Type B pancreatic cell (in vitro differentiated cells): ENCODE results near the gene CFAP99. TPM values are rescaled to one million over a fixed set of nuclear protein-coding genes. Genes with fewer than 3 reads are reported as not detected.

ENCODE experiments used
- DNase-seq: peaks from one replicate; pipeline ENCODE4 v3.0.0; 2021; ENCODE audit warnings: mixed read lengths; ENCODE audit not compliant: unreplicated experiment; ENCODE audit errors: extremely low spot score
- H3K27ac Mint-ChIP-seq: 2 replicates; pipeline ENCODE4 v1.8.0; 2021; ENCODE audit warnings: mild to moderate bottlenecking, mixed read lengths
- H3K27me3 Mint-ChIP-seq: 2 replicates; pipeline ENCODE4 v1.8.0; 2021; ENCODE audit warnings: mixed read lengths
- H3K36me3 Mint-ChIP-seq: 2 replicates; pipeline ENCODE4 v1.8.0; 2021; ENCODE audit warnings: mixed read lengths
- H3K4me1 Mint-ChIP-seq: one replicate; pipeline ENCODE4 v1.8.0; 2021; ENCODE audit warnings: mixed read lengths; ENCODE audit not compliant: unreplicated experiment
- H3K4me3 Mint-ChIP-seq: 2 replicates; pipeline ENCODE4 v1.8.0; 2021; ENCODE audit warnings: mild to moderate bottlenecking, mixed read lengths
- H3K9me3 Mint-ChIP-seq: 2 replicates; pipeline ENCODE4 v1.8.0; 2021; ENCODE audit warnings: mixed read lengths
- total RNA-seq: library from RNA; stranded (reverse); gene quantifications from 2 replicates; pipeline ENCODE4 v1.2.1, GENCODE V29; 2021; ENCODE audit warnings: low replicate concordance
- TF ChIP-seq, protein P1 (sequence below): fragments of 200-600 bp; sonication (generic); conservative IDR thresholded peaks from 2 replicates; pipeline ENCODE4 v1.5.0; 2021; ENCODE audit warnings: antibody characterized with exemption, mild to moderate bottlenecking

CFAP99 gene
- total RNA-seq, 1 donor from 2014 or later: 1.1 TPM

DNA sequence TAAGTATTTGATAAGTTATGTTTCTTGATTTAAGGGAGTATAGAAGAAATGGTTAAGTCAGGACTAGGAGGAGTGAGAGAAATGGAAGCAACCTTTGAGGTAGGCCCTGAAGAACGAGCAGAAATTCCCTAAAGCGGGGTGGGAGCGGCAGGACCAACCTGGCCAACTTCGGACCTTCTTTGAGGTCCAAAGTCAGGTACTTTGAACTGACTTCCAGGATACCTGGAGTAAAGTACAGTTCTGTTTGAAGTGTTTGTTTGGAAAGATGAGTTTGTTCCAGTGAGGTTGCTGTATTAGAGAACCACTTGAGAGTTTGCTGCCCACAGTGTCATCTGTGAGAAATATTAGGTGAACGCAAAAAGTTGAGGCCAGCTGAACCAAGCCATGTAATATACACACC lies 61.9 kb downstream of the CFAP99 start:
- H3K27me3 Mint-ChIP-seq: no peaks in the 10 kb centered on the region
- peaks cover 67% of the 10 kb centered on the region for H3K4me1 Mint-ChIP-seq
- no peak overlapping the region for H3K4me3 Mint-ChIP-seq
- H3K27ac Mint-ChIP-seq: peak overlapping the region; percentile 22
- H3K9me3 Mint-ChIP-seq: no peaks in the 10 kb centered on the region
- peaks cover 14% of the 10 kb centered on the region for H3K36me3 Mint-ChIP-seq
- TF ChIP-seq, protein P1, sequence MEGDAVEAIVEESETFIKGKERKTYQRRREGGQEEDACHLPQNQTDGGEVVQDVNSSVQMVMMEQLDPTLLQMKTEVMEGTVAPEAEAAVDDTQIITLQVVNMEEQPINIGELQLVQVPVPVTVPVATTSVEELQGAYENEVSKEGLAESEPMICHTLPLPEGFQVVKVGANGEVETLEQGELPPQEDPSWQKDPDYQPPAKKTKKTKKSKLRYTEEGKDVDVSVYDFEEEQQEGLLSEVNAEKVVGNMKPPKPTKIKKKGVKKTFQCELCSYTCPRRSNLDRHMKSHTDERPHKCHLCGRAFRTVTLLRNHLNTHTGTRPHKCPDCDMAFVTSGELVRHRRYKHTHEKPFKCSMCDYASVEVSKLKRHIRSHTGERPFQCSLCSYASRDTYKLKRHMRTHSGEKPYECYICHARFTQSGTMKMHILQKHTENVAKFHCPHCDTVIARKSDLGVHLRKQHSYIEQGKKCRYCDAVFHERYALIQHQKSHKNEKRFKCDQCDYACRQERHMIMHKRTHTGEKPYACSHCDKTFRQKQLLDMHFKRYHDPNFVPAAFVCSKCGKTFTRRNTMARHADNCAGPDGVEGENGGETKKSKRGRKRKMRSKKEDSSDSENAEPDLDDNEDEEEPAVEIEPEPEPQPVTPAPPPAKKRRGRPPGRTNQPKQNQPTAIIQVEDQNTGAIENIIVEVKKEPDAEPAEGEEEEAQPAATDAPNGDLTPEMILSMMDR: no peak
- DNase-seq: no peak

- H3K27me3 Mint-ChIP-seq: no peaks in the 10 kb centered on the region
- no peaks in the 10 kb centered on the region for H3K9me3 Mint-ChIP-seq
- peaks cover 72% of the 10 kb centered on the region for H3K4me1 Mint-ChIP-seq
- TF ChIP-seq, protein P1: no peak
- peaks cover 7% of the 10 kb centered on the region for H3K36me3 Mint-ChIP-seq
- DNase-seq: no peak
- H3K4me3 Mint-ChIP-seq: no peak overlapping the region
- no peak overlapping the region for H3K27ac Mint-ChIP-seq
Measured at GRCh38 chr4:2482192-2482591, 63.4 kb downstream of the CFAP99 start.

GRCh38 chr4:2482693-2483092 lies 63.9 kb downstream of the CFAP99 start:
- DNase-seq: no peak
- peaks cover 4% of the 10 kb centered on the region for H3K36me3 Mint-ChIP-seq
- no peaks in the 10 kb centered on the region for H3K27me3 Mint-ChIP-seq
- TF ChIP-seq, protein P1: no peak
- H3K27ac Mint-ChIP-seq: no peak overlapping the region
- H3K4me1 Mint-ChIP-seq: peaks cover 68% of the 10 kb centered on the region
- no peaks in the 10 kb centered on the region for H3K9me3 Mint-ChIP-seq
- H3K4me3 Mint-ChIP-seq: no peak overlapping the region

GRCh38 chr4:2483237-2483636 lies 64.5 kb downstream of the CFAP99 start:
- no peak overlapping the region for H3K4me3 Mint-ChIP-seq
- H3K9me3 Mint-ChIP-seq: no peaks in the 10 kb centered on the region
- H3K27me3 Mint-ChIP-seq: no peaks in the 10 kb centered on the region
- no peak overlapping the region for H3K27ac Mint-ChIP-seq
- H3K36me3 Mint-ChIP-seq: no peaks in the 10 kb centered on the region
- TF ChIP-seq, protein P1: no peak
- peaks cover 63% of the 10 kb centered on the region for H3K4me1 Mint-ChIP-seq
- no peak for DNase-seq

- Mint-ChIP-seq H3K27me3 (no peaks in the 10 kb centered on the region), H3K9me3 (no peaks in the 10 kb centered on the region), H3K4me3 (no peak overlapping the region), H3K36me3 (no peaks in the 10 kb centered on the region), H3K27ac (no peak overlapping the region), H3K4me1 (peaks cover 54% of the 10 kb centered on the region)
- TF ChIP-seq, protein P1: no peak
- no peak for DNase-seq
Measured at GRCh38 chr4:2484185-2484584, 65.4 kb downstream of the CFAP99 start.

- no peaks in the 10 kb centered on the region for H3K9me3 Mint-ChIP-seq
- no peak for DNase-seq
- H3K36me3 Mint-ChIP-seq: peaks cover under 1% of the 10 kb centered on the region
- H3K27ac Mint-ChIP-seq: peak overlapping the region; percentile 74
- no peak overlapping the region for H3K4me3 Mint-ChIP-seq
- no peaks in the 10 kb centered on the region for H3K27me3 Mint-ChIP-seq
- peaks cover 47% of the 10 kb centered on the region for H3K4me1 Mint-ChIP-seq
- TF ChIP-seq, protein P1: no peak
Measured at GRCh38 chr4:2484993-2485392, 66.2 kb downstream of the CFAP99 start.
